HG02678 (cell line): ENCODE results near the gene IQUB.
"Not testable (repeated sequence)": the region's sequence is repeated elsewhere in the genome, so short reads cannot be mapped to it uniquely, and the experiment has no call there.

Experiments
- ATAC-seq: cut with Tn5 transposase; IDR thresholded peaks from one replicate; pipeline ENCODE4 v1.9.1; 2021; ENCODE audit warnings: mild to moderate bottlenecking, moderate library complexity; ENCODE audit not compliant: unreplicated experiment

Gene IQUB

DNA sequence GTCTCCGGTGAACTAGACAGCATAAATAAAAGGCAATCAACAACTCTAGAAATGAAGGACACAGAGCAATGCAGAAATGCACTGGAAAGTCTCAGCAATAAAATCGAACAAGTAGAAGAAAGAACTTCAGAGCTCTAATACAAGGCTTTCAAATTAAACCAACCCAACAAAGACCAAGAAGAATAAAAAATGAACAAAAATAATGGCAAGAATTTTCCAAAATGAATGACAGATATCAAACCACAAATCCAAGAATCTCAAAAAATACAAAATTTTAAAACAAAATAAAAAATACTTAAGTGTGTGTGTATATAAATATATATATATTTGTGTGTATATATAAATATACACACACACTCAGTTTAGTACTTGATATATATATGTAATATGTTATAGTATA lies 110.8 kb downstream of the IQUB start:
- ATAC-seq = no peak

DNA sequence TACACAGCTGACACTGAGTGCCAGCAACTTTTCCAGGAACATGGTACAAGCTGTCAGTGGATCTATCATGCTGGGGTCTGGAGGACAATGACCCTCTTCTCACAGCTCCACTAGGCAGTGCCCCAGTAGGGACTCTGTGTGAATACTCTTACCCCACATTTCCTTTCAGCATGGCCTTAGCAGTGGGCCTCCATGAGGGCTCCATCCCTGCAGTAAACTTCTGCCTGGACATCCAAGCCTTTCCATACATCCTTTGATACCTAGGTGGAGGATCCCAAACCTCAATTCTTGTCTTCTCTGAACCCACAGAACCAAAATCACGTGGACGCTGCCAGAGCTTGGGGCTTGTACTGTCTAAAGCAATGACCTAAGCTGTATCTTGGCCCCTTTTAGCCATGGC lies 116.8 kb downstream of the IQUB start:
- no peak for ATAC-seq

DNA sequence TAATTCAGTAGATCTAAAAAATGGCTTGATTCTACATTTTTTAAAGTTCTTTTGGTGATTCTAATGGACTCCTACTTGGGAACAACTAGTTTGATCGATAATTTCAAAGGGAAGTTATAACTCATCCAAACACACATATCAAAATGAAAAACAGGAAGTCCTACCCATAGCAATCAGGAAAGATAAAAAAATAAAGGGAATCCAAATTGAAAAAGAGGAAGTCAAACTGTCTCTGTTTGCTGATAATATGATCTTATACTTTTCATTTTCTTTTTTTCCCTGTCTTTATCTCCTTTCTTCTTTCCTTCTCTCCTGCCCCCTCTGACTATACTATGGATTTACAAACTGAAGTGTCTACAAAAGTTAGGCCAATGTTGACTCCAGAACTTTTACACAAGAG lies 118.8 kb downstream of the IQUB start:
- ATAC-seq = no peak

DNA sequence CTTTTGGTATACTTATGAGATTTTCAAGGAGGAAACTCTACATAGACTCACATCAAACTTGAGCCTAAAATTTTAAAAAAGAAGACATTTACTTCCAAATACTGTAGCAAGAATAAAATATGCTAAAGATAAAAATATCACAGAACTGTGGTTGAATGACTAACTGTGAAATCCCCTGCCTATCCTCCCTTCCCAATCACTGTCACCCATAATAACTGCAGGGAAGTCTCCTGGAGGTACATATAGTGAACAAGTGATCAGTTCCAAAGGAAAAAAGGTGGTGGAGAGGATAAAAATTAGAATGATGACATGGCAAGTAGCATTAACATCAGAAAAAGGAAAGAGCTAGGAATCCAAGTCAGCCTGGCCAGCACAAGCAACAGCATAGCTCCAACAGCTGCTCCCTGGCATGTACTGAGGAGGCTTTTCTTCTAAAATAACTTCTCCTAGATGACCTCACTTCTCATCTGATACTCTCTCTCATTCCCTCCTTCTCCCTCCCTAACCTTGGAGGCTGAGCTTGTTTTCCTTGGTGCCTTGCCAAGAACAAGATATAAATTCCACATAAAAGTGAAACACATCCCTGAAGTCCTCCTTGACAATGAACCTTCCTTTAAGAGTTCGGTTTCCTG lies 124.0 kb downstream of the IQUB start:
- no peak for ATAC-seq

DNA sequence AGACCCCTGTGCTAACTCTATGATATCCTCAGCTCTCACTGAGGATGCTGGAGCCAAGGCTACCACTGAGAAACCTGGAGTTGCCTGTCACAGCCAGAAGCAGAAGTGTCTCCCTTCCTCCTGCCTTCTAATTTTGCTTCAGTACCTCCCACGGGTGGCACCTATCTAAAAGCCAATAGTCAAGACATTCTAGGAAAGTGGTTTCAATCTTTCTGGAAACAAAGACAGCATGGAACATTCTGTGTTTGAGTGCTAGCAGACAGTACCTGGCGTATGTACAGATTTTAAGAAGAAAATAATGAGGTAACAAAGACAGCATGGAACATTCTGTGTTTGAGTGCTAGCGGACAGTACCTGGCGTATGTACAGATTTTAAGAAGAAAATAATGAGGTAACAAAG lies 126.4 kb downstream of the IQUB start:
- ATAC-seq = not testable (repeated sequence)
